Activated naive CD8-positive, alpha-beta T cell (primary cell): ENCODE data around the gene CAPN1.
"Not testable (repeated sequence)": the region's sequence is repeated elsewhere in the genome, so short reads cannot be mapped to it uniquely, and the experiment has no call there.

Experiments used
- H3K27ac Mint-ChIP-seq: one replicate; pipeline ENCODE4 v1.8.0; 2021; ENCODE audit warnings: mixed read lengths
- H3K27me3 Mint-ChIP-seq: one replicate; pipeline ENCODE4 v1.8.0; 2021; ENCODE audit warnings: mixed read lengths
- H3K36me3 Mint-ChIP-seq: one replicate; pipeline ENCODE4 v1.8.0; 2021; ENCODE audit warnings: mixed read lengths
- H3K4me1 Mint-ChIP-seq: one replicate; pipeline ENCODE4 v1.8.0; 2021; ENCODE audit warnings: low read depth, mixed read lengths
- H3K4me3 Mint-ChIP-seq: one replicate; pipeline ENCODE4 v1.8.0; 2021; ENCODE audit warnings: mild to moderate bottlenecking, mixed read lengths
- H3K9me3 Mint-ChIP-seq: one replicate; pipeline ENCODE4 v1.8.0; 2021; ENCODE audit warnings: low read depth, mixed read lengths

CAPN1 gene

DNA sequence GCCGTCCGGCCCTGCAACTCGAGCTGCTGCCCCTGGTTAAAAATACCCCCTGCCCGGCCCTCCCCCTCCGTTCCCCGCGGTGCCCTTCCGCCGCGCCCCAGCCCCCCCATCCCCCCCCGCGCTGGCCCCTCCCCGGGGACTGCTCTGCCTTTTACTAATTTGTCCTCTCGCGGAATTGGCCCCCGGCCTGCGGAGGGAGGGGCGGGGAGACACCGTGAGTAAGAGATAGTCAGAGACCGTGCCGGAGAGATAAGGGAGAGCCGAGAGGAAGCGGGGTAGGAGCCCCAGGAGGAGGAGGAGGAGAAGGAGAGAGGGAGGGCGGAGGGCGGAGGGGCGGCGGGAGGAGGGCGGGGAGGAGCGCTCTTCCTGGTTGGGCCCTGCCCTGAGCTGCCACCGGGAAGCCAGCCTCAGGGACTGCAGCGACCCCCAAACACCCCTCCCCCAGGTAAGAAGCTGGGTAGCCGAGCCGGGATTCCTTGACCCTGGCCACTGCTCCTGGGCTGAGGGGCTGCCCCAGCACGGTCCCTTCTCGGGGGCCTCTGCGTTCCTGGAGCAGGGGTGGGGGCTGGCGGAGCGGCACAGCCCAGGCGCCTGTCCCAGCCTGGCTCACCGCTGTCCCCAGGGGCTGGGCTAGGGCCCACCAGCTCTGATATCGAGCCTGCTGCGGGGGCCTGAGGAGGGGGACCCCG is at the start of gene CAPN1:
Gene CAPN1, plus strand, starts transcription at position 360 of the 689 bp plus-strand sequence. CDS start 774 bp downstream, outside the sequence.
- Mint-ChIP-seq H3K4me3 (peak within 1 kb of the TSS; percentile 92), H3K27me3 (no peaks in the 10 kb centered on the region), H3K27ac (peak within 1 kb of the TSS; percentile 70), H3K9me3 (no peaks in the 10 kb centered on the region), H3K36me3 (no peaks in the 10 kb centered on the region), H3K4me1 (peaks cover 21% of the 10 kb centered on the region)

DNA sequence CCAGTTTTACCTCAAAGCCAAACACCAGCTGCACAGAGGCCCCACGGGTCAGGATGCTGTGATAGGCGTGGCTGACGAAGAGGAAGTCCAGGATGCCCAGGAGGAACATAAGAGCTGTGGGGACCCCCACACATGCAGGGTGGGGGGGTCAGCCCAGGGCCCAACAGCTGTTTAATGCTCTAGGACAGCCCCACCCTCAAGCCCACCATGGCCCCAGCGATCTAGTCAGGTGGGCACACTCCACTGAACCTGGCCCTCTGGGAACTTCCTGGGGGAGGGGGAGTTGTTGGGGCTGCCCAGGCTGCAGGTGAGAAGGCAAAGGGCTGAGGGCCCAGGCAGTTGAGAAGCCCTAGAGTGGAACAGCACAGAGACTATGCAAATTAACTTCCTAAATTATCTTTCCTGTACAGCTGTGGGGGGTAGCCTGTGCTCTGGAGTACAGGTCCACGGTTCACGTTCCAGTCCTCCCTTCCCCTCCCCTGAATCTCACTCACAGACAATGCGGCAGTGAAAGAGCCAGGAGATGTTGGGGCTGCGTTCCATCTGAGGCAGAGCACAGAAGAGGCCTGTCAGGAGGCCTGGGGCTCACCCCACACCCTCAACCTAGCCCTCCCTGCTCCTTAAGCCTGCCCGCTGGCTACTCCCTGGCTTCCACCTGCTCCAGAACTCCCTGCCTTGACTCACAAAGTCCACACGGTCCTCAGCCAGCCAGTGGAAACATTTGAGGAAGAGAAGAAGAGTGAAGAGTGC is 49.3 kb upstream of the CAPN1 start:
- H3K27ac Mint-ChIP-seq, result peak overlapping the region; percentile 80
- H3K36me3 Mint-ChIP-seq, result no peaks in the 10 kb centered on the region
- no peaks in the 10 kb centered on the region for H3K9me3 Mint-ChIP-seq
- peaks cover 35% of the 10 kb centered on the region for H3K4me1 Mint-ChIP-seq
- peak overlapping the region; percentile 99 for H3K4me3 Mint-ChIP-seq
- H3K27me3 Mint-ChIP-seq, result no peaks in the 10 kb centered on the region

DNA sequence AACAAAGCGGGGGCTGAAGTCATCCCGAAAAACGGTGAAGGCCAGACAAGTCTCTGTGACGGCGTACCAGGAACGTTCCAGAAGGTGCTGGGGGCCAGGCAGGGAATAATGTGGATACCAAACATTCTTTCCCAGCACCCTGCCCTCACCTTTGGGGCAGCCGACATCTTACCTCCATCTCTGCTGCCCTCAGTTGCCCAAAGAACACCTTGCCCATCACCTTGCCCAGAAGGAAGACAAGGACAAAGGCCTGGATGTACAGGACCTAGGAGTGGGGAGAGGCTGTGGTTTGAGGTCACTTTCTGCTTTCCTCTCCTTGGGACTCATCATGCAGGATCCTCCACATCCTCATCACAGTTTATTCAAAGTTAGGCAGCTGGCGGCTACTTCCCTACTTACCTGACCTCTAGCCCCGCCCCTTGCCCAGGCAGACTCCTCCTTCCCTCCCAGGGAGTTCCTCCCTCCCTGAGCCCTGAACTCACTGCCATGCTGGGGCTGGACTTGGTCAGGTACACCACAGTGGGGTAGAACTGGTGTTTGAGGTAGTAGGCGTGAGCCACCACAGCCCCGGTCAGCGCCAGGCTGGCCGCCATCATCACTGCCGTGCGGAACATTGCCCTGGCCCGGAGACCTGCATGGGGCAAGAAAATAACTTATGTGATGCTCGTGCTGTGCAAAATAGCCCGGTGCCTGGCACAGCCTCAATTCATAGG is 48.6 kb upstream of the CAPN1 start:
- H3K4me3 Mint-ChIP-seq, result peak overlapping the region; percentile 99
- H3K27me3 Mint-ChIP-seq, result no peaks in the 10 kb centered on the region
- H3K4me1 Mint-ChIP-seq, result peaks cover 38% of the 10 kb centered on the region
- no peaks in the 10 kb centered on the region for H3K36me3 Mint-ChIP-seq
- no peaks in the 10 kb centered on the region for H3K9me3 Mint-ChIP-seq
- peak overlapping the region; percentile 97 for H3K27ac Mint-ChIP-seq

GRCh38 chr11:65133724-65134123 is 48.0 kb upstream of the CAPN1 start:
- peak overlapping the region; percentile 97 for H3K27ac Mint-ChIP-seq
- no peaks in the 10 kb centered on the region for H3K9me3 Mint-ChIP-seq
- H3K27me3 Mint-ChIP-seq, result no peaks in the 10 kb centered on the region
- peaks cover 38% of the 10 kb centered on the region for H3K4me1 Mint-ChIP-seq
- peak overlapping the region; percentile 99 for H3K4me3 Mint-ChIP-seq
- no peaks in the 10 kb centered on the region for H3K36me3 Mint-ChIP-seq

- Mint-ChIP-seq H3K9me3 (no peaks in the 10 kb centered on the region), H3K27me3 (no peaks in the 10 kb centered on the region), H3K4me3 (peak within 1 kb of the TSS; percentile 99), H3K36me3 (no peaks in the 10 kb centered on the region), H3K4me1 (peaks cover 38% of the 10 kb centered on the region), H3K27ac (peak within 1 kb of the TSS; percentile 100)
These were observed 47.3 kb upstream of the CAPN1 start, which contains the start of gene SYVN1 for GRCh38 chr11:65134240-65134951. SYVN1 (minus strand) TSS chr11:65134519; CDS start chr11:65133601, 918 bp downstream.

- Mint-ChIP-seq H3K4me3 (peak overlapping the region; percentile 99), H3K9me3 (no peaks in the 10 kb centered on the region), H3K27me3 (no peaks in the 10 kb centered on the region), H3K27ac (peak overlapping the region; percentile 100), H3K36me3 (no peaks in the 10 kb centered on the region), H3K4me1 (peaks cover 38% of the 10 kb centered on the region)
These were observed 46.6 kb upstream of the CAPN1 start for GRCh38 chr11:65134952-65135632.

- H3K4me1 Mint-ChIP-seq, result peaks cover 38% of the 10 kb centered on the region
- H3K27me3 Mint-ChIP-seq, result no peaks in the 10 kb centered on the region
- no peaks in the 10 kb centered on the region for H3K36me3 Mint-ChIP-seq
- peak overlapping the region; percentile 99 for H3K4me3 Mint-ChIP-seq
- H3K27ac Mint-ChIP-seq, result peak overlapping the region; percentile 100
- no peaks in the 10 kb centered on the region for H3K9me3 Mint-ChIP-seq
These were observed 46.0 kb upstream of the CAPN1 start for GRCh38 chr11:65135633-65136145.

GRCh38 chr11:65136515-65137096 is 45.1 kb upstream of the CAPN1 start:
- H3K9me3 Mint-ChIP-seq, result no peaks in the 10 kb centered on the region
- H3K27me3 Mint-ChIP-seq, result no peaks in the 10 kb centered on the region
- H3K4me3 Mint-ChIP-seq, result peak overlapping the region; percentile 99
- no peaks in the 10 kb centered on the region for H3K36me3 Mint-ChIP-seq
- H3K4me1 Mint-ChIP-seq, result peaks cover 35% of the 10 kb centered on the region
- H3K27ac Mint-ChIP-seq, result peak overlapping the region; percentile 96

GRCh38 chr11:65141896-65142494 is 39.7 kb upstream of the CAPN1 start:
- H3K4me3 Mint-ChIP-seq, result no peak overlapping the region
- H3K36me3 Mint-ChIP-seq, result no peaks in the 10 kb centered on the region
- H3K27me3 Mint-ChIP-seq, result no peaks in the 10 kb centered on the region
- no peaks in the 10 kb centered on the region for H3K9me3 Mint-ChIP-seq
- H3K4me1 Mint-ChIP-seq, result peaks cover 3% of the 10 kb centered on the region
- H3K27ac Mint-ChIP-seq, result no peak overlapping the region

DNA sequence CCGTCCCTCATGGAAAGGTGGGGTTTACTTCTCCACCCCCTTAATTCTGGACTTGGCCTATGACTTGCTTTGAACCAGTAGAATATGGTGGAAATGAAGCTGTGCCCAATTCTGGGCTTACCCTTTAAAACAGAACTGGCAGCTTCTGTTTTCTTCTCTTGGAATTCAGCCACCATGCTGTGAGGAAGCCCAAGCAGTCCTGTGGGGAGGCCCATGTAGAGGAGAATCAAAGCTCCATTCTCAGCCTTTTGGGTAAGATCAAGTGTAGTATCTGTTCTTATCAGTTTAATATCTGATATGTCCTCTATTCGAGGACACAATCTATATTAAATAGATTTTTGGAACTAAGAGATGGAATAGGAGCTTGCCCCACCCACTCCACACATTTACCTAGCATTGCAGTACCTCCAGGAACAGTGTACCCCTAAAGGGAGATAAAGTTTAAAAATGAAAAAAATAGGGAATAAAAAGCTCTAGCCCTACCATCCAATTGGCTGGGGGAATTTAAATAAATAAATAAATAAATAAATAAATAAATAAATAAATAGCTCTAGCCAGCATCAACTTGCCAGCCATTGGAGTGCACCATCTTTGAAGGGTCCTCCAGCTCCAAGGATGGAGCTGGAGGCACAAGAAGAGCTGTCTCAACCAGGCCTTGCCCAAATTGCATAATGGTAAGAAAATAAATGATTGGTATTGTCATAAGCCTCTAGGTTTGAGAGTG is 34.2 kb upstream of the CAPN1 start:
- Mint-ChIP-seq H3K36me3 (no peaks in the 10 kb centered on the region), H3K4me1 (peaks cover 1% of the 10 kb centered on the region), H3K4me3 (no peak overlapping the region), H3K27ac (no peak overlapping the region), H3K9me3 (no peaks in the 10 kb centered on the region), H3K27me3 (peaks cover 2% of the 10 kb centered on the region)

- H3K9me3 Mint-ChIP-seq, result no peaks in the 10 kb centered on the region
- no peak overlapping the region for H3K27ac Mint-ChIP-seq
- H3K4me1 Mint-ChIP-seq, result peaks cover 1% of the 10 kb centered on the region
- H3K36me3 Mint-ChIP-seq, result no peaks in the 10 kb centered on the region
- H3K27me3 Mint-ChIP-seq, result peaks cover 6% of the 10 kb centered on the region
- H3K4me3 Mint-ChIP-seq, result no peak overlapping the region
These were observed 33.1 kb upstream of the CAPN1 start for GRCh38 chr11:65148657-65149056.

- H3K36me3 Mint-ChIP-seq, H3K4me1 Mint-ChIP-seq, H3K27me3 Mint-ChIP-seq, H3K4me3 Mint-ChIP-seq, H3K27ac Mint-ChIP-seq, H3K9me3 Mint-ChIP-seq: not testable (repeated sequence)
These were observed 31.6 kb upstream of the CAPN1 start for GRCh38 chr11:65150131-65150508.
